Measurements from ENCODE around the gene NMUR1.

The NMUR1 gene

GRCh38 chr2:231527955-231528635 is 2.1 kb downstream of the NMUR1 start:
- Histone ChIP-seq H3K27ac (ENCODE audit: low read length) (no peak overlapping the region), H3K4me2 (ENCODE audit: low read depth, low read length) (no peak overlapping the region), H3K4me1 (ENCODE audit: low read length) (no peaks in the 10 kb centered on the region), H3F3A (ENCODE audit: insufficient read depth, low read length) (no peaks in the 10 kb centered on the region), H3K4me3 (ENCODE audit: low read length) (no peak overlapping the region), H3K9me2 (replicated peaks; ENCODE audit: insufficient read depth, low read length) (no peaks in the 10 kb centered on the region), H3K79me2 (ENCODE audit: low read length) (no peaks in the 10 kb centered on the region), H2AFZ (ENCODE audit: low read length) (no peak overlapping the region), H3K9ac (ENCODE audit: low read length) (no peak overlapping the region), H3K27me3 (replicated peaks; ENCODE audit: insufficient read depth, low read length) (peaks cover 19% of the 10 kb centered on the region), H4K20me1 (ENCODE audit: insufficient read depth, low read length) (no peaks in the 10 kb centered on the region), H3K36me3 (replicated peaks; ENCODE audit: insufficient read depth, low read length) (no peaks in the 10 kb centered on the region), H3K9me3 (replicated peaks; ENCODE audit: insufficient read depth, low read length) (no peaks in the 10 kb centered on the region)
- TF ChIP-seq EZH2phosphoT487 (IDR thresholded peaks at IDR 0.05; ENCODE audit: low read length), result no peak
- TF ChIP-seq, protein P1, sequence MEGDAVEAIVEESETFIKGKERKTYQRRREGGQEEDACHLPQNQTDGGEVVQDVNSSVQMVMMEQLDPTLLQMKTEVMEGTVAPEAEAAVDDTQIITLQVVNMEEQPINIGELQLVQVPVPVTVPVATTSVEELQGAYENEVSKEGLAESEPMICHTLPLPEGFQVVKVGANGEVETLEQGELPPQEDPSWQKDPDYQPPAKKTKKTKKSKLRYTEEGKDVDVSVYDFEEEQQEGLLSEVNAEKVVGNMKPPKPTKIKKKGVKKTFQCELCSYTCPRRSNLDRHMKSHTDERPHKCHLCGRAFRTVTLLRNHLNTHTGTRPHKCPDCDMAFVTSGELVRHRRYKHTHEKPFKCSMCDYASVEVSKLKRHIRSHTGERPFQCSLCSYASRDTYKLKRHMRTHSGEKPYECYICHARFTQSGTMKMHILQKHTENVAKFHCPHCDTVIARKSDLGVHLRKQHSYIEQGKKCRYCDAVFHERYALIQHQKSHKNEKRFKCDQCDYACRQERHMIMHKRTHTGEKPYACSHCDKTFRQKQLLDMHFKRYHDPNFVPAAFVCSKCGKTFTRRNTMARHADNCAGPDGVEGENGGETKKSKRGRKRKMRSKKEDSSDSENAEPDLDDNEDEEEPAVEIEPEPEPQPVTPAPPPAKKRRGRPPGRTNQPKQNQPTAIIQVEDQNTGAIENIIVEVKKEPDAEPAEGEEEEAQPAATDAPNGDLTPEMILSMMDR (IDR thresholded peaks at IDR 0.05; ENCODE audit: low read length), result no peak
- no peak for DNase-seq

DNA sequence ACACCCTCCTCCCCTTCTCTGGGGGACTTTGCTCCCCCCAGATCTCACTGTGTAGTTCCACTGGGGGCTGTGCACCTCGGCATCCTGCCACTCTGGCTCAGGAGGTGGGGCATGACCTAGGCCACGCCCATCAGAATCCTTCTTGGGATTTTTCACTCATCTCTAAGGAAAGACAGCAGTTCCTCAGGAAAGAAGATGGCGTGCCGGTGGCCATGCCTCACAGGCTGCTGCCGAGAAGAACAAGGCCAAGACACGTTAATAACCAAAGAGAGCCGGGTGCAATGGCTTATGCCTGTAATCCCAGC is 3.2 kb downstream of the NMUR1 start:
- DNase-seq, result no peak
- peaks cover 19% of the 10 kb centered on the region for H3K27me3 ChIP-seq (replicated peaks; ENCODE audit: insufficient read depth, low read length)

GRCh38 chr2:231526341-231527090 is 3.7 kb downstream of the NMUR1 start:
- TF ChIP-seq EZH2 (optimal IDR thresholded peaks at IDR 0.05; ENCODE audit: low read depth, low read length) (no peak), EZH2phosphoT487 (IDR thresholded peaks at IDR 0.05; ENCODE audit: low read length) (no peak)
- TF ChIP-seq, protein P1 (IDR thresholded peaks at IDR 0.05; ENCODE audit: low read length), result no peak
- DNase-seq, result no peak
- Histone ChIP-seq H2AFZ (ENCODE audit: low read length) (no peak overlapping the region), H4K20me1 (ENCODE audit: insufficient read depth, low read length) (no peaks in the 10 kb centered on the region), H3K9me3 (replicated peaks; ENCODE audit: insufficient read depth, low read length) (no peaks in the 10 kb centered on the region), H3K4me2 (ENCODE audit: low read depth, low read length) (no peak overlapping the region), H3K4me3 (ENCODE audit: low read length) (no peak overlapping the region), H3K9me2 (replicated peaks; ENCODE audit: insufficient read depth, low read length) (no peaks in the 10 kb centered on the region), H3K27ac (ENCODE audit: low read length) (no peak overlapping the region), H3K27me3 (replicated peaks; ENCODE audit: insufficient read depth, low read length) (peaks cover 19% of the 10 kb centered on the region), H3K4me1 (ENCODE audit: low read length) (no peaks in the 10 kb centered on the region), H3K36me3 (replicated peaks; ENCODE audit: insufficient read depth, low read length) (no peaks in the 10 kb centered on the region), H3F3A (ENCODE audit: insufficient read depth, low read length) (no peaks in the 10 kb centered on the region), H3K9ac (ENCODE audit: low read length) (no peak overlapping the region), H3K79me2 (ENCODE audit: low read length) (no peaks in the 10 kb centered on the region)

More for the DNA sequence above, 3.2 kb downstream of the NMUR1 start:
- no peaks in the 10 kb centered on the region for H3K4me1 ChIP-seq (ENCODE audit: low read length)
- H3K4me3 ChIP-seq (ENCODE audit: low read length), result no peak overlapping the region
- H3K36me3 ChIP-seq (replicated peaks; ENCODE audit: insufficient read depth, low read length), result no peaks in the 10 kb centered on the region
- TF ChIP-seq EZH2 (optimal IDR thresholded peaks at IDR 0.05; ENCODE audit: low read depth, low read length), result no peak
- TF ChIP-seq, protein P1 (IDR thresholded peaks at IDR 0.05; ENCODE audit: low read length), result no peak
- TF ChIP-seq EZH2phosphoT487 (IDR thresholded peaks at IDR 0.05; ENCODE audit: low read length), result no peak
- no peak overlapping the region for H3K27ac ChIP-seq (ENCODE audit: low read length)
- H3K9ac ChIP-seq (ENCODE audit: low read length), result no peak overlapping the region
- H2AFZ ChIP-seq (ENCODE audit: low read length), result no peak overlapping the region
- H3K9me2 ChIP-seq (replicated peaks; ENCODE audit: insufficient read depth, low read length), result no peaks in the 10 kb centered on the region
- no peaks in the 10 kb centered on the region for H4K20me1 ChIP-seq (ENCODE audit: insufficient read depth, low read length)
- H3K79me2 ChIP-seq (ENCODE audit: low read length), result no peaks in the 10 kb centered on the region
- H3F3A ChIP-seq (ENCODE audit: insufficient read depth, low read length), result no peaks in the 10 kb centered on the region
- H3K4me2 ChIP-seq (ENCODE audit: low read depth, low read length), result no peak overlapping the region
- no peaks in the 10 kb centered on the region for H3K9me3 ChIP-seq (replicated peaks; ENCODE audit: insufficient read depth, low read length)
